IPS-20b (cell line): Measurements from ENCODE around the gene LRRC14B.
"Not testable (repeated sequence)": the region's sequence is repeated elsewhere in the genome, so short reads cannot be mapped to it uniquely, and the experiment has no call there.

Experiments
- H3K27ac ChIP-seq: one replicate; pipeline ENCODE4 v1.5.1; 2013; ENCODE audit warnings: low read length
- H3K27me3 ChIP-seq: 2 replicates; pipeline ENCODE4 v1.6.1; 2013; ENCODE audit warnings: mild to moderate bottlenecking, low read length, inconsistent platforms; ENCODE audit not compliant: insufficient read depth
- H3K36me3 ChIP-seq: 2 replicates; pipeline ENCODE4 v1.6.1; 2013; ENCODE audit warnings: low read depth, mild to moderate bottlenecking, inconsistent platforms, low read length, moderate library complexity; ENCODE audit not compliant: insufficient read depth
- H3K4me1 ChIP-seq: 2 replicates; pipeline ENCODE4 v1.6.1; 2013; ENCODE audit warnings: mild to moderate bottlenecking, control low read depth, inconsistent platforms, low read length, moderate library complexity; ENCODE audit not compliant: insufficient read depth
- H3K4me3 ChIP-seq: 2 replicates; pipeline ENCODE4 v1.5.1; 2013; ENCODE audit warnings: mild to moderate bottlenecking, low read length, inconsistent platforms
- H3K9ac ChIP-seq: 2 replicates; pipeline ENCODE4 v1.6.1; 2013; ENCODE audit warnings: low read depth, mild to moderate bottlenecking, inconsistent platforms, low read length, moderate library complexity
- H3K9me3 ChIP-seq: 2 replicates; pipeline ENCODE4 v1.6.1; 2013; ENCODE audit warnings: mild to moderate bottlenecking, low read depth, low read length, inconsistent platforms; ENCODE audit not compliant: insufficient read depth

LRRC14B gene

GRCh38 chr5:207599-207998, 16.3 kb downstream of the LRRC14B start:
- Histone ChIP-seq H3K4me1 (no peaks in the 10 kb centered on the region), H3K36me3 (peaks cover 26% of the 10 kb centered on the region), H3K27ac (no peak overlapping the region), H3K9ac (no peak overlapping the region), H3K9me3 (no peaks in the 10 kb centered on the region), H3K27me3 (no peaks in the 10 kb centered on the region), H3K4me3 (no peak overlapping the region)

- Histone ChIP-seq H3K27me3 (no peaks in the 10 kb centered on the region), H3K36me3 (peaks cover 24% of the 10 kb centered on the region), H3K9ac (no peak overlapping the region), H3K4me1 (no peaks in the 10 kb centered on the region), H3K27ac (no peak overlapping the region), H3K9me3 (no peaks in the 10 kb centered on the region), H3K4me3 (no peak overlapping the region)
Observed at GRCh38 chr5:208449-209114, 17.3 kb downstream of the LRRC14B start.

GRCh38 chr5:213803-214395, 22.6 kb downstream of the LRRC14B start:
- Histone ChIP-seq H3K9ac (no peak overlapping the region), H3K4me1 (no peaks in the 10 kb centered on the region), H3K27me3 (no peaks in the 10 kb centered on the region), H3K27ac (no peak overlapping the region), H3K9me3 (no peaks in the 10 kb centered on the region), H3K36me3 (peaks cover 15% of the 10 kb centered on the region; the same call in 1 of the 2 replicates), H3K4me3 (no peak overlapping the region)

- H3K27ac ChIP-seq, H3K27me3 ChIP-seq, H3K4me3 ChIP-seq, H3K4me1 ChIP-seq, H3K9me3 ChIP-seq, H3K9ac ChIP-seq: not testable (repeated sequence)
- H3K36me3 ChIP-seq: peaks cover 15% of the 10 kb centered on the region; the same call in 1 of the 2 replicates
Observed at GRCh38 chr5:215256-215655, 24.0 kb downstream of the LRRC14B start.

GRCh38 chr5:216076-216475, 24.8 kb downstream of the LRRC14B start:
- H3K36me3 ChIP-seq: peaks cover 15% of the 10 kb centered on the region; the same call in 1 of the 2 replicates
- not testable (repeated sequence) for H3K9ac ChIP-seq, H3K9me3 ChIP-seq, H3K27ac ChIP-seq, H3K4me1 ChIP-seq, H3K27me3 ChIP-seq, H3K4me3 ChIP-seq

GRCh38 chr5:217494-218456, 26.5 kb downstream of the LRRC14B start, which contains the start of the genes CCDC127 and SDHA:
CCDC127 (minus strand) TSS chr5:218153; CDS start chr5:216849, 1,304 bp downstream.
SDHA (plus strand) TSS chr5:218320; CDS start chr5:218356, 36 bp downstream.
- not testable (repeated sequence) for H3K9me3 ChIP-seq
- Histone ChIP-seq H3K4me1 (peaks cover 10% of the 10 kb centered on the region), H3K9ac (peak within 1 kb of the TSS; percentile 90)

GRCh38 chr5:218457-219291, 27.4 kb downstream of the LRRC14B start:
- H3K36me3 ChIP-seq: peaks cover 12% of the 10 kb centered on the region; the same call in 1 of the 2 replicates
- H3K27me3 ChIP-seq: no peaks in the 10 kb centered on the region
- peak overlapping the region; percentile 81 for H3K9ac ChIP-seq
- no peaks in the 10 kb centered on the region for H3K9me3 ChIP-seq
- no peak overlapping the region for H3K27ac ChIP-seq
- H3K4me3 ChIP-seq: peak overlapping the region; percentile 96
- peaks cover 10% of the 10 kb centered on the region for H3K4me1 ChIP-seq

More at GRCh38 chr5:217494-218456, 26.5 kb downstream of the LRRC14B start, which contains the start of the genes CCDC127 and SDHA:
- Histone ChIP-seq H3K36me3 (peaks cover 15% of the 10 kb centered on the region; the same call in 1 of the 2 replicates), H3K27ac (peak within 1 kb of the TSS; percentile 71), H3K4me3 (peak within 1 kb of the TSS; percentile 96)
- not testable (repeated sequence) for H3K27me3 ChIP-seq

- Histone ChIP-seq H3K27ac (no peak overlapping the region), H3K4me3 (peak overlapping the region; percentile 96)
Observed at GRCh38 chr5:219460-219863, 28.2 kb downstream of the LRRC14B start.

GRCh38 chr5:219991-220390, 28.7 kb downstream of the LRRC14B start:
- Histone ChIP-seq H3K27ac (no peak overlapping the region), H3K27me3 (no peaks in the 10 kb centered on the region), H3K4me1 (peaks cover 10% of the 10 kb centered on the region), H3K36me3 (peaks cover 14% of the 10 kb centered on the region), H3K4me3 (peak overlapping the region; percentile 96), H3K9ac (no peak overlapping the region; the same call in 1 of the 2 replicates), H3K9me3 (no peaks in the 10 kb centered on the region)

More at GRCh38 chr5:219460-219863, 28.2 kb downstream of the LRRC14B start:
- H3K4me1 ChIP-seq: peaks cover 10% of the 10 kb centered on the region
- H3K9ac ChIP-seq: peak overlapping the region; percentile 81; the same call in 1 of the 2 replicates
- H3K27me3 ChIP-seq: no peaks in the 10 kb centered on the region
- no peaks in the 10 kb centered on the region for H3K9me3 ChIP-seq
- H3K36me3 ChIP-seq: peaks cover 11% of the 10 kb centered on the region; the same call in 1 of the 2 replicates

- not testable (repeated sequence) for H3K27ac ChIP-seq, H3K9me3 ChIP-seq, H3K9ac ChIP-seq, H3K27me3 ChIP-seq, H3K4me3 ChIP-seq
- peaks cover 38% of the 10 kb centered on the region for H3K36me3 ChIP-seq
- H3K4me1 ChIP-seq: peaks cover 10% of the 10 kb centered on the region
Observed at GRCh38 chr5:222951-223715, 31.8 kb downstream of the LRRC14B start.
